Thyroid gland (tissue), 4 donors: ENCODE measurements around the gene TMEM258.

Source experiments
- CTCF ChIP-seq, 6 experiments: fragments of 200-600 bp in 3 of 6; fragments of 450-650 bp in 3 of 6; sonication (generic) in 3 of 6; IDR thresholded peaks; one replicate each; pipeline ENCODE4 v1.5.1; 2016 to 2019; ENCODE audit warnings: antibody characterized with exemption in 6 of 6, mild to moderate bottlenecking in 2 of 6, inconsistent platforms in 1 of 6, moderate library complexity in 1 of 6
- POLR2A ChIP-seq, 2 donors: fragments of 450-650 bp; IDR thresholded peaks; one replicate each; pipeline ENCODE4 v1.6.1; 2017; ENCODE audit warnings: antibody characterized with exemption in 2 of 2, mild to moderate bottlenecking in 2 of 2, moderate library complexity in 1 of 2

GRCh38 chr11:61820174-61820573, 27.8 kb upstream of the TMEM258 start:
- TF ChIP-seq CTCF (IDR thresholded peaks at IDR 0.05) (no peak), POLR2A (IDR thresholded peaks at IDR 0.05) (no peak)
